HG03135 (cell line): ENCODE results near the gene BCL3.

ENCODE experiments used
- ATAC-seq: cut with Tn5 transposase; IDR thresholded peaks from one replicate; pipeline ENCODE4 v1.9.1; 2021; ENCODE audit warnings: mild to moderate bottlenecking, moderate library complexity; ENCODE audit not compliant: unreplicated experiment

Gene BCL3

DNA sequence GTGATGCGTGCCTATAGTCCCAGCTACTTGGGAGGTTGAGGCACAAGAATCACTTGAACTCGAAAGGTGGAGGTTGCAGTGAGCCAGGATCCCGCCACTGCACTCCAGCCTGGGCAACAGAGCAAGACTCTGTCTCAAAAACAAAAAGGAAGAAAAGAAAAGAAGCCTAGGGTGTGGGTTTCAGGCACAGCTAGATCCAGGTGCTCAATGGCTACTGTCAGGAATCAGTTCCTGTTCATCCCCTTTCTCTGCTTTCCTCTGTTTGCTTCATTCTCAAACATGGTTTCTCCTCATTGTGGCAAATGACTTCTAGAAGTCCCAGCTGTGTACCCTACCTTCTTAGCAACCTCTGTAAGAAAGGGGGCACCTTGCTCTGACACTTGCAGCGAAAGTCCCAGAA is 35.0 kb downstream of the BCL3 start:
- ATAC-seq = no peak

DNA sequence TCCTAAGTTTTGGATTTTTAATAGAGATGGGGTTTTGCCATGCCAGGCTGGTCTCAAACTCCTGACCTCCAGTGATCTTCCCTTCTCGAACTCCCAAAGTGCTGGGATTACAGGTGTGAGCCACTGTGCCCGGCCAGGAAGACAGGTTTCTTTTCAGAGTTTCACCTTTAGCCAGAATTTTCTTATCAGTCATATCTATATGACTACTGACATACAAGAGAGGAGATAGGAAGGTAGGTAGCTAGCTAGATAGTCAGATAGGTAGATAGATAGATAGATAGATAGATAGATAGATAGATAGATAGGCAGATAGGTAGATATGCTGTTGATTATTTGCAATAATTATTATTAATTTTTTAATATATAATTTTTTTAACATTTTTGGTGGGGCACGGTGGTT is 36.8 kb downstream of the BCL3 start:
- ATAC-seq = no peak

DNA sequence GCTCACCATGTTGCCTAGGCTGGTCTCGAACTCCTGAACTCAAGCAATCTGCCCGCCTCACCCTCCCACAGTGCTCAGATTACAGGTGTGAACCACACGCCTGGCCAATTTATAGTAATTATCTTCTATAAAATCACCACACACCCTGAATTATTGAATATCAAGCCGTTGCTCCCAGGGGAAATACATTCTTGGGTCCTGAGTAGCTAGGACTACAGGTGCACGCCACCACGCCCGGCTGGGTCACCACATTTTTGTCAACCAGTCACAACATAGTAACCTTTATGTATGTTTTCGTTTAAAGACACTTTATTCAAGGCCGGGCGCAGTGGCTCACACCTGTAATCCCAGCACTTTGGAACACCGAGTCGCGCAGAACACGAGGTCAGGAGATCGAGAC is 37.5 kb downstream of the BCL3 start:
- ATAC-seq = no peak

DNA sequence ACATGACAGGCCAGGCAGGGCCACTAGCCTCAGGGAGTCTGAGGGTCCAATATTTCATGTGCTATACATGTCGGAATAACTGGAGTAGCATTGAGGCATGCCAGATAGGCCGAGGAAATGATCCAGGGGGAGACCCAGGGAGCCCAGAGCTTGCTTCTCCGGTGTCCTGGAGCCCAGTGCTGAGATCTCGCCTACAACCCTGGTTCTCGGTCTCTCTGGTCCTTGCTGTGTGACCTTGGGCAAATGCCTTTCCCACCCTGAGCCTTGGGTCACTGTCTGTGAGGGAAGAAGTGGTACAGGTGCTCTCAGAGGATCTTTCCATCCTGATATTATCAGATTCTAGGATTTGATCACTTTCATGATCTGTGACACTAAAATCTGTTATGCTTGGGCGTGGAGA is 40.5 kb downstream of the BCL3 start:
- ATAC-seq = no peak

DNA sequence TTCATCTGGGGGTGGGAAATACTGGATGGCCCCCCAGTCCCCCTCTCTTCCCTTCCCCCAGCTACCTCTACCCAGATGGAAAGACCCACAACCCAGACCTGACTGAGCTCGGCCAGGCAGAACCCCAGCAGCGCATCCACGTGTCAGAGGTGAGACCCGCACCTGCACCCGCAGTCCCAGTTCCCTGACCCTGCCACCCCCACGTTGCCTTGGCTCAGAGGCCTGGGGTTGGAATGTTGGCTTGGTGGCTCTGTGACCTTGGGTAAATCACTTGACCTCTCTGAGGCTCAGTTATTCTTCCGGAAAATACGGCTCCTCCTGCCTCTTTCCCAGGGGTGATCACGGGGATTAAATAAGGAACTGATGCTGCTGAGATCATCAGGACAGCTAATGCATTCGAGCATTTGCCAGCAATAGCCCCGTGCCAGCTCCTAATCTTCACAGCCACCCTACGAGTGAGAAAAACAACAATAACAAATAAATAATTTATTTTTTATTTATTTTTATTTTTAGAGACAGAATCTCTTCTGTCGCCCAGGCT is 41.5 kb downstream of the BCL3 start:
- no peak for ATAC-seq

DNA sequence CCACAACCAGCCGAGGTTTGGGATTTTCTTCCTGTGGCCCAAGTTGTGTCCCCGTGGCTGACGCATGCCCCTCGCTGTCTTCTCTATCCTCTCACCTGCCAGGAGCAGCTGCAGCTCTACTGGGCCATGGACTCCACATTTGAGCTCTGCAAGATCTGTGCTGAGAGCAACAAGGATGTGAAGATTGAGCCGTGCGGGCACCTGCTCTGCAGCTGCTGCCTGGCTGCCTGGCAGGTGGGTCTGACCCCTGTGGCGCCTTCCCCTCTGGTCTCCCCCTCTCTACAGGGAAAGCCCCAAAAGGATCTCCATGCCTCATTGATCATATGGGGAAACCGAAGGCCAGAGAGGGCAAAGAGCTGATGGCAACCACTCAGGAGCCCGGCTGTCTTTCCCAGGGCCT is 43.8 kb downstream of the BCL3 start:
- no peak for ATAC-seq

DNA sequence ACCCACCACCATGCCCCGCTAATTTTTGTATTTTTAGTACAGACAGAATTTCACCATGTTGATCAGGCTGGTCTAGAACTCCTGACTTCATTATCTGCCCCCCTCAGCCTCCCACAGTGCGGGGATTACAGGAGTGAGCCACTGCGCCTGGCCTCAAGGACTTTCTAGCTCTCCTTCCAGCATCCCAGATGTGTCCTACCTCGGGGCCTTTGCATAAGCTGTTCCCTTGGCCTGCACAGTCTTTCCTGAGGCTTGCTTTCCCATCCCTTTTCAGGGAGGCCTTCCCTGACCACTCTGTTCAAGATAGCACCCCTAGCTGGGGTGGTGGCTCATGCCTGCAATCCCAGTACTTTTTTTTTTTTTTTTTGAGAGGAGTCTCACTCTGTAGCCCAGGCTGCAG is 46.1 kb downstream of the BCL3 start:
- no peak for ATAC-seq

DNA sequence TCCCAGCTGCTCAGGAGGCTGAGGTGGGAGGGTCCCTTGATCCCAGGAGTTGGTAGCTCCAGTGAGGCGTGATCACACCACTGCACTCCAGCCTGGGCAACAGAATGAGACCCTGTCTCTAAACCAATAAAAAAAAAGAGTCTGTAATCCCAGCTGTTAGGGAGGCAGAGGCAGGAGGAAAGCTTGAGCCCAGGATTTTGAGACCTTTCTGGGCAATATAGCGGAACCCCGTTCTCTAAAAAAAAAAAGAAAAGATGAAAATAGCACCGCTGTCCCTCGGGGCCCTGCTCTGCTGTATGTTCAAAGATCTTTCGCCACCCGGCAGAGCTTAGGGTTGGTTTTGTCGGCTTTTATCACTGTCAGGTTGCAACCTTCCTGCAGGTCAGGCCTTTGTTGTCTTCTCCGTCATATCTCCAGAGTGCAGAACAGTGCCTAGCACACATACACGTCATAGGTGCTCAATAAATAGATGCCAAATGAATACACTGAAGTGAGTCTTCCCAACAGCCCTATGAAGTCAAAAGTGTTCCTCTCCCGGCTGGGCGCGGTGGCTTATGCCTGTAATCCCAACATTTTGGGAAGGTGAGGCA is 47.0 kb downstream of the BCL3 start:
- ATAC-seq = no peak

DNA sequence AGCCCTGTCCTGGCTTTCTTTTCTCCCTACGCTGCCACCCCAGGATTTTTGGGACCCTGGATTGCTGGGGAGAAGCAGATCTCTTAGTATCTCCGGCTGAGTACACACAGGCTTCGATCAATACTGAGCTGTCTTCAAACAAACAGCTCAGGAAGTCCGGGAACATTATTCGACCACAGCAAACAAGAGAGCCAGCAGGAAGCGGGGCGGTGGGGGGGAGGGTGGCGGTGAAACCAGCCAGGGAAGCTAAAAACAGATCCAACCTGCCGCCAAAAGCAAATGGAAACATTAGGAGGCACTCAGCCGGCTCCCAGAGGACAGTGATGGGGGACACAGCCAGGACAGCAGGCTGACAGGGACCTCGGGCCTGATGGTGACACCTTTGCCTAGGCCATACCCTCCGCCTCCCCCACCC is 48.2 kb downstream of the BCL3 start:
- ATAC-seq = no peak

DNA sequence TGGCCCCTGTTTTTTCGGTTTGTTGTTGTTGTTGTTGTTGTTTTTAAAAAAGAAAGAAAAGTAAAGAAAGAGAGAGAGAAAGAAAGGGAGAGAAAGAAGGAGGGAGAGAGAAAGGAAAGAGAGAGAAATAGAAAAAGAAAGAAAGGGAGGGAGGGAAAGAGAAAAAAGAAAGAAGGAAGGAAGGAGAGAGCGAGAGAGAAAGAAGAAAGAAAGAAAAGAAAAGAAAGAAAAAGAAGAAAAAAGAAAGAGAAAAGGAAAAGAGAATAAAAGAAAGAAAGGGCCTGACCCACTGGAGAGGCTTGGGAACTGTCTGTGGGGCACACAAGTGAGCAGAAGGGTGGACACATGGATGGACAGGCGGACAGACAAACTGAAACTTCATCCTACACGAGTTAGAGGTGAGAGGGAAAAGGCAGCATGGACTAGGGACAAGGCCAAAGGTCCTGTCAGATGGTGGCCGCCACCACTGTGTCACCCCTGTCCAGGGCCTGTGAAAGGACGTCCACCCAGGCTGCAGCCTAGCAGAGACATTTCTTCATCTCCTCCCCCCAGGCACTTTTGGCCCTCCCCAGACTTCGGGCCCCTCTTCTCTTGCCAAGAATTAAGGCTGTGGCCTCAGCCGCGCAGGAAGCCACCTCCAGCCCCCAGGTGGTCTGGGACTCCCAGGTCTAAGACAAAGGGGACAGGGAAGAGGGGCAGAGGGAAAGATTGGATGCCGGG is 51.3 kb downstream of the BCL3 start:
- no peak for ATAC-seq

DNA sequence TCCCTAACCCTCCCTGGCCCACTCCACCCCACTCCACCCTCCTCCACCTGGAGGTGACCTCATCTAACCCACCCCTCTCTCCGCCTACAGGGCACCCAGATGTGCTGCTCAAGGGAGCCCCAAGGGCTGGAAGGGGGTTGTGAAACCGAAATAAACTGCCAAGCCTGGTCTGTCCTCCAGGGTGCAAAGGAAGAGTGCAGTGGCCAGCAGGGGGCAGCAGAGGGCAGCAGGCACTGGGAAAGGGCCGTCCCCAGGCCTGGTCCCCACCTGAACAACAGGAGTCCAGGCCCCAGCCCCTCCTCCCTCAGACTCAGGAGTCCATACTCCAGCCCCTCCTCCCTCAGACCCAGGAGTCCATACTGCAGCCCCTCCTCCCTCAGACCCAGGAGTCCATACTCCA is 52.0 kb downstream of the BCL3 start:
- ATAC-seq = no peak

DNA sequence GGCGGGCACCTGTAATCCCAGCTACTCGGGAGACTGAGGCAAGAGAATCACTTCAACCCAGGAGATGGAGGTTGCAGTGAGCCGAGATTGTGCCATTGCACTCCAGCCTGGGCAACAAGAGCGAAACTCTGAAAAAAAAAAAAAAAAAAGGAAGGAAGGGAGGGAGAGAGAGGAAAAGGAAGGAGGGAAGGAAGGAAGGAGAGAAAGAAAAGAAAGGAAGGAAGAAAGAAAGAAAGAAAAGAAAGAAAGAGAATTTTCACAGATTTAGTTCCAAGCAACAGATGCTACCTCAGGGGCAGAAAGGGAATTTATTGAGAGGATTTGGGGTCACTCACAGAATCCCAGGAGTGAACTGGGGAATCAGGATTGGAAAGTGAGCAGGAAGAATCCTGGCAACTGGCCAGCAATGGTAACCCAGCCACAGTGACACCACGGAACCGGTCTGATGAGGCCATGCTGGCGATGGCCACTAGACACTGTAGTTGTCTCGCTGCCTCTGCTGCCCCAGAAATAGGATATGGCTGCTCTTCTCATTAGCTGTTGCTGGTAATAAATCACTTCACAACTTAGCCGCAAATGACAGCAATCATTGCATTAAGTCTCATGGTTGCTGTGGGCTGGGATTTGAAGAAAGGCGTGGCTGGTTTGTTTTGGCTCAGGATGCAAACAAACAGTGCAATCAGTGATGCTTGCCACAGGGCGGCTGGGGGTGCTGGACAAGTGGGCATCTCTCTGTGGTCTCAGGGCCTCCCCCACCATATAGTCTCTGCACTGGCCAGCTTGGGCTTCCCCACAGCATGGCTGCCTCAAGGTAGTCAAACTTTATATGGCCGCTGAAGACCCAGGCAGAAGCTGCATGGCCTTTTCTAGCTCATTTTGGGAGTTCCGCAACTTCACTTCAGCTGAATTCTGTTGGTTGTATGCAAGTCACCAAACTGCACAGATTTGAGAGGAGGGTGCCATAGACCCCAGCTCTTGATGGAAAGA is 55.2 kb downstream of the BCL3 start:
- ATAC-seq = no peak

DNA sequence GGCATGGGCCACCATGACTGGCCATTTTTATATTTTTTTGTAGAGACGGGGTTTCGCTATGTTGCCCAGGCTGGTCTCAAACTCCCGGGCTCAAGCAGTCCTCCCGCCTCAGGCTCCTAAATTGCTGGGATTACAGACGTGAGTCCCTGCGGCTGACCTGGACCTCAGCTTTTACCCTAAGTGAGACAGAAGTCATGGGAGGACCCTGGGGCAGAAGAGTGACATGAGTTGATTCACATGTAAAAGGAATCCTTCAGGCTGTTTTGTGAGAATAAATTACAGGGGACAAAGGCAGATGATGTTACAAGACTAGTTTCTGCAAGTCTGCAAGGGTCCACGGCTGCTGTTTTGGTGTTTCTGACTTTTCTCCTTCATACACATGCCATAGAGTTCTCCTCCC is 57.8 kb downstream of the BCL3 start:
- ATAC-seq = no peak

DNA sequence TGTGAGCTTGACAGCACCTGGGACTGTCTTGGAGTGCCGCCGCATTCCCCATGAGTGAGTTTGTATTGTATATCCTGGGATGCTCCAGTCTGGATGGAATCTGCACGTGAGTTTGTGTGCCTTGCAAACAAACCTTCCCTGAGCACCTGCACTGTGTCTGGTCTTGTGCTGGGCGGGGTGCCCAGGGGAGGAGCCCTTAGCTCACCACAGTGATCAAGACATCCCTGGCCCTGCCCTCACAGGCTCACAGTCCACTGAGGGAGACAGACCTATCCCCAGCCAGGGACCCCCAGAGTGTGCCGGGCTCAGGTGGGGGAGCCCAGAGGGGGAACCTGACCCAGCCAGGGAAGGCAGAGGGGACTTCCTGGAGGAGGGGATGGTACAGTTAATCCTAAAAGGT is 58.7 kb downstream of the BCL3 start:
- ATAC-seq = no peak

DNA sequence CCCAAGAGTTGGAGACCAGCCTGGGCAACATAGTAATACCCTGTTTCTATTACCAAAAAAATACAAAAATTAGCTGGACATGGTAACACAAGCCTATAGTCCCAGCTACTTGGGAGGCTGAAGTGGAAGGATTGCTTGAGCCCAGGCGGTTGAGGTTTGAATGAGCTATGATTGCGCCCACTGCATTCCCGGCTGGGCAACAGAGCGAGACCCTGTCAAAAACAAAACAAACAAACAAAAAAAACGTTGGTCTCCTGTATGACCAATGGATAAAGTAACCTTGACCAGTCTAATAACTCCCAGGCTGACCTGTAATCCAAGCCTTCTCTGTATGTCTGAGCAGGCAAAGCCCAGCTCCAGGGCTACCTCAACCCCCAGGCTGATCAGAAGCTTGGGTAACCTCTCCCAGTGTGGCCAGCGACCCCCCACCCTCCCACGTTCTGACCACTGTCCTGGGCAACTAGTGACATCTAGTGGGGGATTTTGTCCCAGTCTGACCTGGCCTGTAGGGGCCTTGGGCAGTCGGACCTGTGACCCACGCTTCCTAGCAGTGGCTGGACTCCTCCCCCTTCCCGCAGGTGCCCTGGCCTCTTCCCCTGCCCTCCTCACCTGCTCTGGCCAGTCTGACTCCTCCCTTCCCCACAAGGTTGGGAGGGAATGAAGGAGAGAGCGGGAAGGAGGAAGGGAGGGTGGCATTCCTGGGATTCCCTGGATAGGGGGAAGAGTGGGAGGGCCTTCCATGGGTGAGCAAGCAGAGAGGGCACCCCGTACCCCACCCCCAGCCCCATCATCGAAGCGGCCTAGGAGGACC is 59.3 kb downstream of the BCL3 start:
- no peak for ATAC-seq

DNA sequence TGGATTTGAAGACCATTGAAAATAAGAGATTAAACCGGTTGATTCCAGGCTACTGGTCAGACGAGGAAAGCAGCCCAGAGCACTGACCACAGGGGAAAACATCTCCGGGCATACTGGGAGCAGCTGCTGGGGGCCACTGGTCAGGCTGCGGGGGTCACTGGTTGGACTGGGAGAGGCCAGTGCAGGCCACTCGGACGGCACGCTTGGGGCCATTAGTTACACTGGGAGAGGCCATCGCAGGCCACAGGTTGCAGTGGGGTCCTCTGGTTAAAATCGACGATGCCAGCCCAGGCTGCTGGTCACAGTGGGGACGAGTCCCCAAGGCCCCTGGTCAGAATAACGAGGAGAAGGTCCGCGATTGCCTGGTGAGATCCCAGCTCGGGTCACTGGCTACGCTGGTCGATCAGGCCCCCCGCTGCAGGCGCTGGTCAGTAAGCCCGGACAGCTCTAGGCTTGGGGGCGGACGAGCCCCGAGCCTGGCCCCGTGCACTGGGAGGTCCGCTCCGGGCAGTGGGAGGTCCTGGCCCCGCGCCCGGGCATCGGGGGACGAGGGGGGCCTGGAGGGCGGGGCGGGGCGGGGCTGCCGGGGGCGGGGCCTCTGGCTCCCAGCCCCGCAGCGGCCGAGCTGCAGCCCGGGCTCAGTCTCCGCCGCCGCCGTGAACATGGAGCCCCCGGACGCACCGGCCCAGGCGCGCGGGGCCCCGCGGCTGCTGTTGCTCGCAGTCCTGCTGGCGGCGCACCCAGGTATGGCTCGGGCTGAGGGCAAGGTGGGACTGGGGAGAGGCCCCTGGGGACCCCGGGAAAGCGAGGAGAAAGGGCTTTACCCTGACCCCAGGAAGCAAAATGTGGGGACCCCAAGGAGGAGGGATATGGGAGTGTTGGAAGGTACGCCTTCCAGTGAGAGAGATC is 60.2 kb downstream of the BCL3 start, which contains the start of gene BCAM:
TSS of gene BCAM (plus strand) at position 641 of the 909 bp plus-strand sequence. CDS start at position 663, 22 bp downstream.
- no peak for ATAC-seq
